A673 (cell line): ENCODE measurements around the gene RRAGC. TPM values are rescaled to one million over a fixed set of nuclear protein-coding genes. Genes with fewer than 3 reads are reported as not detected.

Source experiments
- BruUV-seq: library from RNA; stranded (reverse); fragments of 400-500 nt; replicated peaks from 2 replicates; lab custom pipeline; 2021; lab: Mats Ljungman, UMichigan
- CTCF ChIA-PET: fragments of 300-600 bp; sonication (Branson Sonifier 250); formaldehyde crosslinking; loops from one replicate; lab custom pipeline; 2022; ENCODE audit warnings: antibody characterized with exemption; lab: Charles Lee
- POLR2A ChIA-PET: fragments of 300-600 bp; sonication (Branson Sonifier 250); formaldehyde crosslinking; loops from one replicate; lab custom pipeline; 2022; ENCODE audit warnings: antibody characterized with exemption; ENCODE audit not compliant: low non-redundant PET; lab: Charles Lee
- DNase-seq: peaks from one replicate; pipeline ENCODE4 v3.0.0-alpha.2; 2015; ENCODE audit warnings: low spot score
- H3K27ac ChIP-seq: fragments of 200-600 bp; sonication (generic); 2 replicates; pipeline ENCODE4 v1.5.1; 2016; ENCODE audit warnings: mixed run types, low read depth, mild to moderate bottlenecking, mixed read lengths, antibody characterized with exemption, low read length; ENCODE audit not compliant: poor library complexity, severe bottlenecking
- H3K27me3 ChIP-seq: fragments of 200-600 bp; sonication (generic); replicated peaks from 2 replicates; pipeline ENCODE4 v1.6.1; 2017; ENCODE audit warnings: mixed run types, low read depth, mild to moderate bottlenecking, mixed read lengths, antibody characterized with exemption, low read length; ENCODE audit not compliant: insufficient read depth, poor library complexity
- H3K36me3 ChIP-seq: fragments of 200-600 bp; sonication (generic); 2 replicates; pipeline ENCODE4 v1.6.1; 2016; ENCODE audit warnings: mixed run types, mild to moderate bottlenecking, mixed read lengths, antibody characterized with exemption, low read length; ENCODE audit not compliant: insufficient read depth, poor library complexity, severe bottlenecking
- H3K4me1 ChIP-seq: fragments of 200-600 bp; sonication (generic); 2 replicates; pipeline ENCODE4 v1.6.1; 2017; ENCODE audit warnings: mixed run types, mild to moderate bottlenecking, mixed read lengths, antibody characterized with exemption, low read length; ENCODE audit not compliant: insufficient read depth, poor library complexity, severe bottlenecking
- H3K4me3 ChIP-seq: fragments of 200-600 bp; sonication (generic); 2 replicates; pipeline ENCODE4 v1.5.1; 2016; ENCODE audit warnings: low read depth, mixed run types, mild to moderate bottlenecking, mixed read lengths, low read length; ENCODE audit not compliant: poor library complexity, severe bottlenecking
- H3K9me3 ChIP-seq: fragments of 200-600 bp; sonication (generic); 2 replicates; pipeline ENCODE4 v1.6.1; 2016; ENCODE audit warnings: mixed run types, low read depth, mild to moderate bottlenecking, mixed read lengths, antibody characterized with exemption, low read length; ENCODE audit not compliant: poor library complexity, severe bottlenecking
- CTCF ChIP-seq: fragments of 300-800, 200-600 bp; sonication (generic); conservative IDR thresholded peaks from 2 replicates; pipeline ENCODE4 v1.5.1; 2017; ENCODE audit warnings: low read depth, mild to moderate bottlenecking, antibody characterized with exemption, low read length, moderate library complexity, mixed read lengths
- EZH2 ChIP-seq: fragments of 200-600 bp; sonication (generic); IDR thresholded peaks from 2 replicates; pipeline ENCODE4 v1.6.1; 2017; ENCODE audit warnings: borderline replicate concordance, low read depth, mild to moderate bottlenecking, mixed read lengths, antibody characterized with exemption, low read length; ENCODE audit not compliant: poor library complexity, severe bottlenecking
- intact Hi-C: fragments of 100-400 bp; cut with micrococcal nuclease; formaldehyde crosslinking; loops from one replicate; pipeline ENCODE4 v1.10.0; 2022; ENCODE audit not compliant: unreplicated experiment
- total RNA-seq: library from RNA; stranded (reverse); gene quantifications from 2 replicates; pipeline ENCODE4 v1.2.3, GENCODE V29; 2021

Gene RRAGC
- total RNA-seq, 1 experiment from 2014 or later, result 26.0 TPM

GRCh38 chr1:38831731-38832369 is 27.7 kb downstream of the RRAGC start:
- intact Hi-C loops, result no loop called here
- no peak overlapping the region for H3K4me3 ChIP-seq
- H3K27ac ChIP-seq, result no peak overlapping the region
- CTCF ChIA-PET, result interaction anchor here (0.6 kb wide), 1 partner anchor 221 kb away, joined by 3 read pairs; no protein-coding TSS in a partner anchor
- no peaks in the 10 kb centered on the region for H3K27me3 ChIP-seq
- no peak for DNase-seq
- peaks cover 6% of the 10 kb centered on the region for H3K4me1 ChIP-seq
- no TSS peak for BruUV-seq
- TF ChIP-seq EZH2 (no peak), CTCF (no peak)
- POLR2A ChIA-PET, result no interaction called here
- no peaks in the 10 kb centered on the region for H3K9me3 ChIP-seq
- H3K36me3 ChIP-seq, result no peaks in the 10 kb centered on the region

GRCh38 chr1:38829368-38829767 is 30.2 kb downstream of the RRAGC start:
- TF ChIP-seq CTCF, result no peak
- Histone ChIP-seq H3K9me3 (no peaks in the 10 kb centered on the region), H3K4me1 (peaks cover 11% of the 10 kb centered on the region), H3K36me3 (no peaks in the 10 kb centered on the region), H3K27me3 (no peaks in the 10 kb centered on the region), H3K27ac (no peak overlapping the region), H3K4me3 (no peak overlapping the region)
- CTCF ChIA-PET, result no interaction called here
- DNase-seq, result no peak
- intact Hi-C loops, result no loop called here
- no TSS peak for BruUV-seq
- POLR2A ChIA-PET, result no interaction called here

GRCh38 chr1:38827318-38827717 is 32.3 kb downstream of the RRAGC start:
- BruUV-seq, result no TSS peak
- no peaks in the 10 kb centered on the region for H3K27me3 ChIP-seq
- POLR2A ChIA-PET, result interaction anchor here (0.7 kb wide), 2 partner anchors 320 to 849 kb away, joined by 3 read pairs; no protein-coding TSS in a partner anchor
- no peaks in the 10 kb centered on the region for H3K36me3 ChIP-seq
- intact Hi-C loops, result loop anchor here (2.0 kb wide), 1 partner anchor 787 kb away; no protein-coding TSS in a partner anchor
- no peak for DNase-seq
- TF ChIP-seq EZH2 (no peak), CTCF (no peak)
- no peak overlapping the region for H3K27ac ChIP-seq
- CTCF ChIA-PET, result no interaction called here
- H3K4me1 ChIP-seq, result peaks cover 11% of the 10 kb centered on the region
- no peaks in the 10 kb centered on the region for H3K9me3 ChIP-seq
- H3K4me3 ChIP-seq, result no peak overlapping the region
